HG03064 (cell line): Measurements from ENCODE around the gene MYBBP1A.

Source experiments
- ATAC-seq: cut with Tn5 transposase; IDR thresholded peaks from one replicate; pipeline ENCODE4 v1.9.1; 2021; ENCODE audit warnings: low read depth; ENCODE audit not compliant: unreplicated experiment

The MYBBP1A gene

DNA sequence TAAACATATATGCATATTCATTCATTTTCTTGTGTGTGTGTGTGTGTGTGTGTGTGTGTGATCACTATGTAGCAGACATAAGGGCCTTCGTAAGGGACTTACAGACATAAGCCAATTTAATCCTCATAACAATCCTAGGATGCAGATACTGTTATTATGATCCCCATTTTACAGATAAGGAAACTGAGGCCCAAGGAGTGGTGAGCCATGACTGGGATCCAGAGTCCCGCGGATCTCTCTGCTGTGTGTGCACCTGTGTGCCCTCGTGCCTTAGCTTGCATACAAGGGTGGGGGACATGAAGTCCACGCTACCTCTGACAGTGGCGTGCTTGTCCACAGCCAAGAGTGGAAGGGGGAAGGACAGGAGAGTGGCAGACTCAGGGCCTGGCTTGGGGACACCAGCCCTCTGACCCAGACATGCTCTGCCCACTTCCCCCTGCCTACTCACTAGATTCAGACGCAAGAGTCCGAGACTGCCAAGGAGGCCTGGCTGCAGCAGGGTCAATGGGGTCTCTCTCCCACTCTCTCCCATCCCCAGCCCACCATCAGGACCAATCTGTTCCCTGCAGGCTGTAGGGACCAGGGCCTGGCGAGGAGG lies 19.4 kb upstream of the MYBBP1A start:
- no peak for ATAC-seq

DNA sequence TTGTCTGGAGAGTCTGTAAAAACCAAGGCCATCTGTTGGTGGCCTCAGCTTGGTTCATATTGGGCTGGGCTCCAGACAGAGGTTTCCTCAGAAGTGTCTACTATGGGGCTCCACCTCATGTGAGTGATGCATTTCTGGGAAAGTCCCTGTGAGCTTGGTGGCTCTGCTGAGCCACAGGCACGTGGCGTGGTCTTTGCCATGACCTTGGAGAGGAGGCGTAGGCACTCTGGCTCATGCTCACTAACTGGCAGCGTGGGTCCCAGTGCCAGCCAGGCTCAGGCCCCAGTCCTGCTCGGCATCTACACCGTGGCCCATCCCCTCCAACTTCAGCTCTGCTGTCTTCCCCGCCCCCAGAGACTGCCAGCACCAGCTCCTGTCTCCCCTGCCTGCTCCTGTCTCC lies 18.5 kb upstream of the MYBBP1A start:
- no peak for ATAC-seq

DNA sequence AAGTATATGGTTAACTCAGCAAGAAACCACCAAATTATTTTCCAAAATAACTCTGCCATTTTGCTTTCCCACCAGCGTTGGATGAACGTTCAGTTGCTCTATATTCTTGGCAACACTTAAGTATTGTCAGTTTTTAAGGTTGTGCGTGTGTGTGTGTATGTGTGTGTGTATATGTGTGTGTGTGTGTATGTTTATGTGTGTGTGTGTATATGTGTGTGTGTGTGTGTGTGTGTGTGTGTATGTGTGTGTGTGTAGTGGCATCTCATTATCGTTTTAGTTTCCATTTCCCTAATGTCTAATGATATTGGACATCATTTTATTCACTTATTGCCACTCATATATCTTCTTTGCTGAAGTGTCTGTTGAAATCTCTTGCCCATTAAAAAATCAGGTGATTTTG lies 17.9 kb upstream of the MYBBP1A start:
- ATAC-seq, result no peak

DNA sequence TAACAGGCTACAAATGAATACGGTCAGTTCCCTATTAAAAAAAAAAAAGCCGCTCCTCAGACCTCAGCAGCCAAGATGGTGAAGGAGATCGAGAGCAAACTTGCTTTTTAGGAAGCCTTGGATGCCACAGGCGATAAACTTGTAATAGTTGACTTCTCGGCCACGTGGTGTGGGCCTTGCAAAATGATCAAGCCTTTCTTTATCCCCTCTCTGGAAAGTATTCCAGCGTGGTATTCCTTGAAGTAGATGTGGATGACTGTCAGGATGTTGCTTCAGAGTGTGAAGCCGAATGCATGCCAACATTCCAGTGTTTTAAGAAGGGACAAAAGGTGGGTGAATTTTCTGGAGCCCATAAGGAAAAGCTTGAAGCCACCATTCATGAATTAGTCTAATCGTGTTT lies 16.9 kb upstream of the MYBBP1A start:
- ATAC-seq, result no peak

DNA sequence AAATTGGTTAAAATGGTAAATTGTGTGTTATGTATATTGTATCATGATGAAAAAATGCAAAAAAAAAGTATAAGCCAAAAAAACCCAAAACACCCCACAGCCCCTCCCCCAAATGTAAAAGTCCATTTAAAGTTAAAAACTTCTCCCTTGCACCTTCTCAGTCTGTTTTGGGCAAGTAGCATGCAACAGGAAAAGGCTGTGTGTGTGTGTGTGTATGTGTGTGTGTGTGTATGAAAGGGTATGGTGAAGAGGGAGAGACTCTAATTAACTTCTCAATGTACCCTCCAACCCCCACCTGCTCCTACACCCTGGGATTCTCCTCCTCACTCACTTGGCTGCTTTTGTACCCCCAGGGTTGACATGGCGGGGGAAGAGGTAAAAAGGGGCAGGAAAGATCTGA lies 14.4 kb upstream of the MYBBP1A start:
- no peak for ATAC-seq

DNA sequence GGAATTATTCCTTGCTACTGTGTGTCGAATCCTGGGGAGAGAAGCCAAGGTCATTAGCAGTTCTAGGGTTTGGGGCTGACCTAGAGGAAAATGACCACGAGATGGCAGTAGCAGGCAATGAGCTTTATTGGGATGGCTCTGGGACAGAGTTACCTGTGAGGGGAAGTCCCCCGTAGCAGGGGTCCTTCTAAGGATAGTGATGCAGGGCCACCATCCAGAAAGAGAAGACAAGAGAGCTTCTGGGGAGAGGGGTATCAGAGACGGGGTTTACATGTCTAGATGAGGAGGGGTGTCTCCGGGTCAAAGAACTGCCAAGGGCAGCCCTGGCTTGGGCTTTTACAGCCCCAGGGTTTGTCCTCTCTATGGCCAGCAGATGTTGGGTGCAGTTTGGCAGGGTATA lies 11.6 kb upstream of the MYBBP1A start:
- ATAC-seq, result no peak

DNA sequence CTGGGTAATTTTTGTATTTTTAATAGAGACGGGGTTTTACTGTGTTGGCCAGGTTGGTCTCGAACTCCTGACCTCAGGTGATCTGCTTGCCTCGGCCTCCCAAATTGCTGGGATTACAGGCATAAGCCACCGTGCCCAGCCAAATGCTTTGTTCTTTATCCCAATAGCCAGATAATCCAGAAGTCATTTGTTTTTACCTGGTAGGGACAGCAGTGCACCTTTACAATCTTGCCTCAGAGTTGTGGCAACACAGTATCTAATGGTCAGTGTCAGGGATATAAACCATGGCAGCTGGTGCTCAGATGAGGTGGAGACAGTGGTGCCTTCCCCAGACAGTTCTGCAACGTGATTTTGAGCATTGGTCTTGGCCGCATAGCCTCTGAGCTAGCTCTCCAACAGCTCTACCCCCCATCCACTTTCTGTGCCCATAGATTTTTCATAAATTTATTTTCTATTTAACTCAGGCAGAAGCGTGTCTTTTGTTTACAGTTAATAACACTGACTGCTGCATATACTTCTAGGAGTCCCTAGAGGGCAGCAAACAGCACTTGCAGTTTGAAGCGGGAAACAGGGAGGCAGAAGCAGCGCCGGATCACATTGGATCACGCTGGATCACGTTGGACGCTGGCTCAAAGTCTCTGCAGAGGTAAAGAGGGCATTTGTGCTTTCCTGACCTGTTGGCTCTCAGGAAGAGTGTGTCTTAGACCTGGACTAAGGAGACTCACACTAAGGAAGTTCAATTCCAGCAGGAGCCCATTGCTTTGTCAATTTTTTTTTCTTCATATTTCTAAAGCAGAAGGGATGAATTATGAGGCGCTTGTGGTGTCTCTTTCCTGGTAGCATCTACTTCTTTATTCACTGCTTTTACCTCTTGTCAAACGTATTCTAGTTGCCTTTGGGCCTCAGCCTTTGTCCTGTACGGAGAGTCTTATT lies 10.3 kb upstream of the MYBBP1A start:
- no peak for ATAC-seq

DNA sequence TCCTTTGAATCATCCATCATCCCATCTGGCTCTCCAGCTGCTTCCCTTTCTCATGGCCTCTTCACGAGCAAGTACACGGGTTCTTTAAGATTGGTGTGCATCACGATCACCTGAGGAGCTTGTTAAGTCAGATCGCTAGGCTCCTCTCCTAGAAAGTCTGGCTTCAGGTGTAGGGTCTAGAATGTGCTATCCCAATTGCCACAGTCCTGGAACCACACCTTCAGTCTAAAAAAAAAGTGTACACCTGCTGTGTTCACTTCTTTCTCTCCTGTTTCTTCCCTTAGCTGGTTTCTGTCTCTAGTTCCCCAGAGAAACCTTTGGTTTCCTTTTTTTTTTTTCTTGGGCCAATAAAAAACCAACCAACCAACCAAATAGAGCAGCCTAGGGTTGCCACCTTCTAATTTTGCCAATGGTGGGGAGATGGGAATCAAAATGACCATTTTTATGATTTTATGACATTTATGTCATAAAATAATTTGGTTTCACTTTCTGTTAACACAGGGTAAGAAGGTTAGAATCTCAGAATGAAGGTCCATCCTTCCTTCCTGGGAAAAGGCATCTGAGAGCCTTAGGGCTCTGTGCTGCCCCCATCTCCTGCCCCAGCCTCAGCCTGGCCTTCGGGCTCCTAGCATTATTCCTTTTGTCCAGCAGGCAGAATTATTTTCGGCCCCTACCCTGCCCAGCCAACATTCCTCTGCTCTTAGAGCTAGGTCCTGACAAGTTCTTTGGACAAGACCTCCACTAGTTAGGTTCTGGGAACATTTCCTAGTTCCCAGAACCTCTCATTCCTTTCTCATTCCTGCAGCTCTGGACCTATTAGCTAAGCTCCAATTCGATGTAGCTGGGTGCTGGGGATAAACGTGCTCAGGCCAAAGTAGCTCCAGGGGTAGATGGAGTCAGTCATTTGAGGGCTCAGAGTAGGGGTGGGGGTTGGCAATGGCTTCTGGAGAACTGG lies 7.1 kb upstream of the MYBBP1A start:
- no peak for ATAC-seq

DNA sequence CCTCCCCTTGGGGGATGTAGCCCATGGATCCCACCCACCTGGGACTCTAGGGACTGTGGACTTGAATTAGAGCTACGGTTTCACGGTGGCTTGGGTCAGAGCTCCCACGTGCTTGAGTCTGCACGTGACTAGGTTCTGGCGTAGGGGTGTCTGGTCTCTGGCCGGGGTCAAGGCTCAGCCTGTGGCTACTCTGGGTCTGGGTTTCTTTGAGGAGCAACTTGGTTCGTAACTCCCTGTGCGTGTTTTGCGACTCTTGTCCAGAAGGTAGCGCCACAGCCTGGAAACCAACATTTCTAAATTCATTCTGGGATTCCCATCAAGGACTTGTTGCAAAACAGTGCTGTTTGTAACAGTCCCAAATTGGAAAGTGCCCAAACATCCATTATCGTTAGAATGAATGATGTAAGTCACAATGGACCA lies 5.7 kb upstream of the MYBBP1A start:
- ATAC-seq, result no peak

DNA sequence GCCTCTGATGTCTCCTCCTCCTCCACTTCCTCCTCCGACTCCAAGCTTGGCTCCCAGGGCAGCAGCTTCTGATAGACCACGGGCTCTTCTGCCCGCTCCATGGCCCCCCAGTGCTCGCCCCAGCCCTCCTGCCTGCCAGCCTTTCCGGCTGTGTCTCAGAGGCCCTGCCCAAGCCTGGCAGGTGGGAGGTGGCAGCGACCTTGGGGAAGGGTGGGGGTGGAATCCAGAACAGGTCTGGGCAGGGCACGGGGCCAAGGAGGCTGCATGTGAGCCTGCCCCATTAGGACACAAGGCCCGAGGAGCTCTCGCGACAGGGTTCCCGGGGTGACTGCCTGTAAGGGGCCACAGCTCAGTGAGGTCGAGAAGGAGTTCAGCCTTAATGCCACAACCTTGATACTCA lies 5.2 kb upstream of the MYBBP1A start, which contains the start of gene GGT6:
Gene GGT6 (minus strand): TSS at position 157 of the 400 bp plus-strand sequence. CDS start 56 bp downstream, at position 101.
- ATAC-seq, result no peak

DNA sequence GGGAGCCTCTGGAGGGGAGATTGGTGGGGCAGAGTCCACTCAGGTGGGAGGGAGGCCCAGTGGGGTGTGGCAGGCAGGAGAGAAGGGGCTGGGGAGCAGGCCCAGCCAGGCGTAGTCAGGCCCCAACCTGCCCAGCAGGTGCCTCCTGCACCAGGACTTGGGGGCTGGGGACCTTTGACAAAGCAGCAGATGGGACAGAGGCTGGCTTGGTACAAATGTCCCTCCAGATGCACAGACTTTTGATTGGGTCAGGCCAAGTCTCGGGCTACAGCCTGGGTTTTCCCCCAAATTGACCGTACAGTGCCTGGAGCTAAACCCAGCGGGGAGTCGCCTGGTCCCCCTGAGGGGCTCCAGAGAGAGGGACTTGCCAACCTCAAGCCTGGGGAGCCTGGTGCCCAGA lies 4.8 kb upstream of the MYBBP1A start:
- no peak for ATAC-seq

DNA sequence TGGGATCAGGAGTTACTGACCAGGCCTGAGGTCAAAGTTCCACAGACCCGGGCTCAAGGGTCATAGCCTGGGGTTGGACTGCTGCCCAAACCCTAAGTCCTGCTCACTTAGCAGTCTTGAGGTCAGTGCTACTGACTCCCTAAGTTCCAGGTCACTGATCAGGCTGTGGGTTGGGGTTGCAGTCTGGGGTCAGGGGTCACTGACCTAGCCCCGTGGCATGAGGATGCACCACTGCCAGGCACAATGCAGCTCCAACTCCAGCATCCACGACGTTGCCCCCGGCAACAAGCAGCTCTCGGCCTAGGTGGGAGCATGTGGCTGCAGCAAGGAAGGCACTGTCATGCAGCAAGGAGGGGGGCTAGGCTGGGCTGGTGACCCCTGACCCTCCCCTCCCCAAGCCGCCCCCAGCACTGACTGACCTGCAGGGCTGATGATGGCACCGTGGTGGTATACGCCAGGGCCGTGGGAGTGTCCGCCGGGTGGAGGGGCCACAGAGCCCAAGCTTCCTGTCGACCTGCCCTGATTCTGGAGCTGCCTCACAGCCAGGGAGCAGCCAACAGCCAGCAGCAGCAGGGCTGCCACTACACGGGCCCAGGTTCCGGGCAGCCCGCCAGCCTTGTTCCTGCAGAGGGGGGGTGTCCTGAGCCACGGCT lies 4.1 kb upstream of the MYBBP1A start:
- no peak for ATAC-seq

DNA sequence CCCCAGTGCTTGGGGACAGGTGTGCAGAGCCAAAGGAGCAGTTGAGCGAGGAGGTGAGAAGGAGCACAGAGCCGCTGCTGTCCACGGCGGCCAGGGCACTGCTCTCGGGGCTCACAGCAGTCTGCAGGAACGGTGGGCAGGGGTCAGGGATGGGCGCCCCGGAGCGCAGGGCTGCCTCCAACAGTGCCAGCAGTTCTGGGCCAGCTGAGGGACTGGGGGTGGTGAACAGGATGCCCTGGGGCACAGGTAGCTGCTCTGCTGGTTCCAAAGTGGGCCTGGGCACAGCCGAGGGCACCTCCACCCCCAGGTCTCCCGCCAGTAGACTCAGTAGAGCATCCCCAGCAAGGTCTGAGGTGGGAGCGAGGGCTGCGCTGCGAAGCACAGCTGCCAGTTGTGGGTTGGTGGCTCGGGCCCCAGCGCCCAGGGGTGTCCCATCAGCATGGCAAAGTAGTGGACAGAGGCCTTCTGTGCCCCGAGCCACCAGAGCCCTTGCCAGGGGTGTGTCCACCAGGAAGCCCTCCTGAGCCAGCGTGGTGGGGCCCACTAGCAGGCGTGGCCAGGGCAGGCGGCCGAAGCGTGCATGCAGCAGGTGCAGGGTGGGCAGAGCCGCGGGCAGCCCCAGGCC lies 3.3 kb upstream of the MYBBP1A start:
- ATAC-seq, result no peak

DNA sequence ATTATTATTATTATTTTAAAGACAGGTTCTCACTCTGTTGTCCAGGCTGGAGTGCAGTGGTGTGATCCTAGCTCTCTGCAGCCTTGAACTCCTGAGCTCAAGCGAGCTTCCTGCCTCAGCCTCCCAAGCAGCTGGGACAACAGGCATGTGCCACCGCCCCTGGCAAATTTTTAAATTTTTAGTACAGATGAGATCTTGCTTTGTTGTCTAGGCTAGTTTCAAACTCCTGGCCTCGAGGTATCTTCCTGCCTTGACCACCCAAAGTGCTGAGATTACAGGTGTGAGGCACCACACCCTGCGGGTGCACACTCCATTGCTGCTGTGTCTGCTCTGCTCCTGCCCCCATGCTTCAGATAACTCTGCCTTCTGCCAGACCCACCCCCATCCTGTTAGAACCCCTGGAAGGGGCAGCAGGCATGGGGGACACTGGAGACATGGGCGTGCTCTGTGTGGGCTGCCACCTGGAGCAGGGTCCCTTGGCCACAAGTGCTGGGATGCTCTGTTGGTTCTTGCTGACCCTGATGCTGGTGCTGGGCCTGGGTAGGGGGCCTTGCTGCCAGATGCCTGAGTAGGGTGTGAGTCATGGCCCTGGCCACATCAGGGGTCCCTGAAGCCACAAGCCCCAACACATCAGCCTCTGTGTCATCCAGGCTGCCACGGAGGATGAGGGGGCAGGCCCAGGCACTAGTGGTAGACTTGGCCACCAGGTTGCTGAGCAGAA lies 2.6 kb upstream of the MYBBP1A start:
- ATAC-seq, result no peak

DNA sequence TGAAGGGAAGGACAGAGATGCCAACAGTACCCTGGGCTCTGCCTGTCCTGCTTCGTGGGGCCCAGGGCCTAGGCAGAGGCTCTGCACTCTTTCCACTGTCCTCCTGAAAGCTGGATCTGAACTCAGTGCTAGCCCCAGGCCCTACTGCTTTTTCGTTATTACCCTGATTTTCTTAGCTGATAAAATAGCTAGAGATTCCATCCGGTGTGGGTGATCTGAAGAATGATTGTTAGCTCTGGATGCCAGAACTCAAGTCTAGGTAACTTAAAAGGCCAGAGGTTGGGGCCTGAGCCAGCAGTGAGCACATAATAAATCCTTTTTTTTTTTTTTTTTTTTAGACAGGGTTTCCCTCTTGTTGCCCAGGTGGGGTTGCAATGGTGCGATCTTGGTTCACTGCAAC lies 1.8 kb upstream of the MYBBP1A start:
- ATAC-seq, result no peak

DNA sequence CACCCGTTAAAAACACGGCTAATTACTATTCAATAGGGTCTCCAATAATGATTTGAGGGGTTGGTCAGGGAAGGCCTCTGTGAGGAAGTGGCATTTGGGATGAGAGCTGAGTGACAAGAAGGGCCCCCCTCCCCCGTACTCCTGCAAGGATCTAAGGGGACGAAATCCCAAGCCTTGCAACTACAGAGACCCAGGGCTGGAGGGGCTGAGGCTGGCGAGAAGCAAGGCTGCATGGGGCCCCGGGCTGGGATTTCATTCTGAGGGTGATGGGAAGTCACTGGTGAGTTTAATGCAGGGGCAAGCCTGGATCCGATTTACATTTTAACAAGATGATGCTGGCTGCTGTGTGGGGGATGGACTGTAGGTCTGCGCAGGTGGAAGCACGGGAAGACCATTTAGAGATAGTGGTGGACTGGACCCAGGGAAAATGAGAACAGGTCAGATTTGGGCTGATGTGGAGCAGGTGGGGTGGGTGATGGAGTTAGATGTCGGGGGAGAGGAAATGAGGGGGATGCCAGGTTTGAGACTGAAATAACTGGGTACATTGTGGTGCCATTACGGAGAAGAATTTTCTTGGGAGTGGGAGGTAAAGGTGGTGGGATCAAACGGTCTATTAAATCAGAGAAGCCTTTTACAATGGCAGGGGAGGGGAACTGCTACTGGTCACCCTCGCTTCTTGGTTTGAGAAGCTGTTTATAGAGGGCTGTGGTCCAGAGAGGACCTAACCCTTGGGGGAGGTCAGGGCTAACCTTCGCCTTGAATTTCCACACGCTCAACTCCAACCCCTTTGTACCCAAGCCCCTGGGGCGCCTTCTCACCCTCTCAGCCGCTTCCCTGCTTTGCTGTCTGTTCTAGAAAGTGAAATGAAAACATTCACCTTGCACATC lies 932 bp upstream of the MYBBP1A start:
- no peak for ATAC-seq

DNA sequence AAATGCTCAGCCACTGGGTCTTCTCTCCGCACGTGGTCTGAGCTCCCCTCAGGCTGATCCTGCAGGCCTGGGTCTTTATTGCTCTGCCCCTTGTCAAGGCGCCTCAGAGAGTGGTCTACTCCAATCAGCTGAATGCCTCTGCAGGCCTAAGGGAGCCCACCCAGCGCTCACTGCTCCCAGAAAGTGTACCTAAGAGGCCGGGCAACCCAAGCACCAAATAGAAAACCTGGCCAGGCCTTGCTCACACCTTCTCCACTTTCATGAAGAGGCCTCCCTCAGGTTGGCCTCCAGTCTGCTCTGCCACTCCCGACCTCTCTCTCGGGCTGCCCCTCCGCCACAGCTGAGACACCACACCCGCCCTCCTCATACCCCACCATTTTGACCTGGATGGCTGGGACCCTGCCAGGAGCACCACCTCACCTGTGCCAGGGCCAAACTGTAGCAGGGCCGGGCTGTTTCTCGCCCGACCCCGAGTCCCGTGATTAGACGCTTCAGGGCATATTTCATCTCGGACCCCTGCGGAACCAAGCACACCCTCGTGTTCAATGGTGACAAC lies 665 bp downstream of the MYBBP1A start:
- ATAC-seq, result no peak

DNA sequence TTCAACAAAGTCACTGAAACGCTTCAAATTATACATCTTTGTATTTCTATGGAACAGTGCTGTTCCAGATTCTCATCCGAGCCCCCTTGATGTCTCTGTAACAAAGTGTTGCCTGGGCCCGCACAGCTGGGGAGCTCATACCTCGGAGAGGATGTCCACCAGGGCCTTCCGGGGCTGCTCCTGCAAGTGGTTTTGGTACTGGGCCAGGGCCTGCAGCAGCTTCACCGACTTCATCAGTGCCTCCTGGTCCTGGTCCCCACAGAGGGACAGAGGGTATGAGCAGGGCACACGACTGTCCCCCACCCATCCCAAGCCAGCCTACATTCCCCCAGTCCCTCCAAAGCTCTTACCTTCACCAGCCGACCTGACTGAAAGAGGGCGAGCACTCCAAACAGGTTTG lies 1.5 kb downstream of the MYBBP1A start:
- ATAC-seq, result no peak
